Kidney capillary endothelial cell (primary cell): ENCODE measurements around the gene ERLEC1.
"Not testable (repeated sequence)": the region's sequence is repeated elsewhere in the genome, so short reads cannot be mapped to it uniquely, and the experiment has no call there.

ENCODE experiments used
- DNase-seq: peaks from one replicate; pipeline ENCODE4 v3.0.0-alpha.2; 2018; ENCODE audit warnings: low spot score

Gene ERLEC1

DNA sequence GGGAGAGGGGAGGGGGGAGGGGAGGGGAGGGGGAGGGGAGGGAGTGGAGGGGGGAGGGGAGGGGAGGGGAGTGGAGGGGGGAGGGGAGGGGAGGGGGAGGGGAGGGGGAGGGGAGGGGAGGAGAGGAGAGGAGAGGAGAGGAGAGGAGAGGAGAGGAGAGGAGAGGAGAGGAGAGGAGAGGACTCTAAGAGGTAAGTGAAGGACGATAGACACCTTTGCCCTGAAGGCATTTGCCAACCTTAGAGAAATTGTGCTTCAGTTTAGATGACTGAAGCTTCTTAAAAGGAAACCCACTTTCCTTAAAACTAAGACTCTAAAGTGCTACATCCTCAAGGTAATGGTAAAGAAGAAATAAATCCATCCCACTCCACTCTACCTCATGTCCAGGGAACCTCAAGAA, 53.7 kb downstream of the ERLEC1 start:
- no peak for DNase-seq

DNA sequence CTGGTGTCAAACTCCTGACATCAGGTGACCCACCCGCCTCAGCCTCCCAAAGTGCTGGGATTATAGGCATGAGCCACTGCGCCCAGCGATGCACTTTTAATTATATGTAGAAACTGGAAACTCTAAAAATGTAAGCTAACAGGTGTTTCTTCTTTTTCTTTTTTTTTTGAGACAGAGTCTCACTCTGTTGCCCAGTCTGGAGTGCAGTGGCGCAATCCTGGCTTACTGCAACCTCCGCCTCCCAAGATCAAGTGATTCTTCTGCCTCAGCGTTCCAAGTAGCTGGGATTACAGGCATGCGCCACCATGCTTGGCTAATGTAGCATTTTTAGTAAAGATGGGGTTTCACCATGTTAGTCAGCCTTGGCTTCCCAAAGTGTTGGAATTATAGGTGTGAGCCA, 54.8 kb downstream of the ERLEC1 start:
- DNase-seq = not testable (repeated sequence)

- no peak for DNase-seq
These were observed 56.0 kb downstream of the ERLEC1 start for GRCh38 chr2:53842891-53843290.

DNA sequence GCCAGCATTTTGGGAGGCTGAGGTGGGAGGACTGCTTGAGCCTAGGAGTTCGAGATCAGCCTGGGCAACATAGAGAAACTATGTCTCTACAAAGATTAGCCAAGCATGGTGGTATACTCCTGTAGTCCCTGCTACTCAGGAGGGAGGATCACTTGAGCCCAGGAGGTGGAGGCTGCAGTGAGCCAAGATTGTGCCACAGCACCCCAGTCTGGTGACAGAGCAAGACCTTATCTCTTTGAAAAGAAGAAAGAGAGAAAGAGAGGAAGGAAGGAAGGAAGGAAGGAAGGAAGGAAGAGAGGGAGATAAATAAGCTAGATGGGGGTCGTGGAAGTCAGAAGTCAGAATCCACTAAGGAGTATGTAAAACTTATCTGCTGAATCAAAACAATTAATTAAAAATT, 56.8 kb downstream of the ERLEC1 start:
- DNase-seq = no peak

GRCh38 chr2:53848062-53848461, 61.2 kb downstream of the ERLEC1 start:
- DNase-seq = no peak

DNA sequence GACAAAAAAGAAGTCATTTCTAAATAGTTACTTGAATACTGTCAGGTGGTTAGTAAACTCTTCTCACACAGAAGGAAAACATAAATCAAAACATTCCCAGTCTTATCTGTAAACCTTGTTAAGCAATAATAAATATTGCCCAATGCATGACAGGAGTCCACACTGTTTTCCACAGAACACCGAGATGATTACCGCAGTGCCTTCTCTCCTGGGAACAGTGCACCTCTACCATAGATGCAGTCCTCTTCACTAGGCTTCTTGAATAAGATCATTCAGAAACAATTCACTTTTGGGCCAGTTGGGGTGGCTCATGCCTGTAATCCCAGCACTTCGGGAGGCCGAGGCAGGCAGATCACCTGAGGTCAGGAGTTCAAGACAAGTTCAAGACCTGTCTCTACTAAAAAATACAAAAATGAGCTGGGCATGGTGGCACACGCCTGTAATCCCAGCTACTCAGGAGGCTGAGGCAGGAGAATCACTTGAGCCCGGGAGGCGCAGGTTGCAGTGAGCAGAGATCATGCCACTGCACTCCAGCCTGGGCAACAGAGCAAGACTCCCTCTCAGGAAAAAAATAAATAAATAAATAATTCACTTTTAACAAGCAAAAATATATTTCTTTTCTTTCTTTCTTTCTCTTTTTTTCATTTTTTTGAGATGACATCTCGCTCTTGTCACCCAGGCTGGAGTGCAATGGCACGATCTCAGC, 64.4 kb downstream of the ERLEC1 start:
- not testable (repeated sequence) for DNase-seq

- no peak for DNase-seq
These were observed 65.7 kb downstream of the ERLEC1 start for GRCh38 chr2:53852532-53852931.

DNA sequence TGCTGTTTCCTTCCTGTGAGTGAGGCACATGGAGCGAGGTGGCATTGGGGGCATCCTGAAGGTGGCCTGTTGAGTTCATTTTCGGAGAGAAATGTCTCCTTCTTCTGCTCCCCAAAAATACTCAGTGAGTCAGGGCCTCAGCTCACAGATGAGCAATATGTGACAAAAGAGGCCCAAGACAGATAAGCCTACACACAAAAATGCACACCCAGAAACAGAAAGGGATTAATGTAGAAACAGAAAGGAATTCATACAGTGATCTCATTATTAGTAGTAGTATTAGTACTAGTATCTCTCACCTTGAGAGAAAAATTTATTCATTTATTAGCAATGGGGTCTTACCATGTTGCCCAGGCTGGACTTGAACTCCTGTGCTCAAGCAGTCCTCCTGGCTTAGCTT, 67.8 kb downstream of the ERLEC1 start:
- no peak for DNase-seq

GRCh38 chr2:53856272-53856671, 69.4 kb downstream of the ERLEC1 start:
- DNase-seq = no peak

- no peak for DNase-seq
These were observed 72.7 kb downstream of the ERLEC1 start, which contains the start of gene GPR75 for GRCh38 chr2:53859206-53860181. Gene GPR75, minus strand, starts transcription at chr2:53859967. Its CDS starts 5,211 bp downstream, at chr2:53854756.

GRCh38 chr2:53861824-53862223, 75.0 kb downstream of the ERLEC1 start:
- DNase-seq = no peak

- no peak for DNase-seq
These were observed 76.8 kb downstream of the ERLEC1 start for GRCh38 chr2:53863538-53864227.

GRCh38 chr2:53865264-53865663, 78.4 kb downstream of the ERLEC1 start:
- no peak for DNase-seq

GRCh38 chr2:53865962-53866361, 79.1 kb downstream of the ERLEC1 start:
- DNase-seq = no peak

GRCh38 chr2:53867169-53867568, 80.3 kb downstream of the ERLEC1 start:
- no peak for DNase-seq

GRCh38 chr2:53867773-53868172, 80.9 kb downstream of the ERLEC1 start:
- DNase-seq = no peak
